ENCODE measurements around the gene HDGFL3. TPM values are rescaled to one million over a fixed set of nuclear protein-coding genes. Genes with fewer than 3 reads are reported as not detected.

Gene HDGFL3
- total and polyA plus RNA-seq, 4 donors = 64.2 to 195 (median 126) TPM

GRCh38 chr15:83082730-83083386 lies 124.8 kb downstream of the HDGFL3 start:
- Histone ChIP-seq H3K27me3 (ENCODE audit: control insufficient read depth, insufficient read depth, low read length) (peaks cover 3% of the 10 kb centered on the region), H3K27ac (ENCODE audit: low read depth, low read length) (no peak overlapping the region), H3K4me1 (ENCODE audit: control insufficient read depth, insufficient read depth, low read length) (no peaks in the 10 kb centered on the region), H3K4me3 (ENCODE audit: low read depth, low read length) (no peak overlapping the region), H3K9me3 (ENCODE audit: control insufficient read depth, insufficient read depth, low read length) (no peaks in the 10 kb centered on the region), H3K36me3 (ENCODE audit: control insufficient read depth, insufficient read depth, low read length) (no peaks in the 10 kb centered on the region)
- 85% methylated on average over 3 of the region's 5 CpGs for WGBS (ENCODE audit: insufficient coverage)
- DNase-seq (ENCODE audit: low read depth in 4 of 6, low spot score in 6 of 6) = no peak

- H3K36me3 ChIP-seq (ENCODE audit: control insufficient read depth, insufficient read depth, low read length) = no peaks in the 10 kb centered on the region
- 54% methylated on average over 2 of the region's 5 CpGs for WGBS (ENCODE audit: insufficient coverage)
- no peak for DNase-seq (ENCODE audit: low read depth in 4 of 6, low spot score in 6 of 6)
- H3K9me3 ChIP-seq (ENCODE audit: control insufficient read depth, insufficient read depth, low read length) = no peaks in the 10 kb centered on the region
- no peak overlapping the region for H3K4me3 ChIP-seq (ENCODE audit: low read depth, low read length)
- no peak overlapping the region for H3K27ac ChIP-seq (ENCODE audit: low read depth, low read length)
- peaks cover 3% of the 10 kb centered on the region for H3K27me3 ChIP-seq (ENCODE audit: control insufficient read depth, insufficient read depth, low read length)
- no peaks in the 10 kb centered on the region for H3K4me1 ChIP-seq (ENCODE audit: control insufficient read depth, insufficient read depth, low read length)
Measured at GRCh38 chr15:83081256-83082014, 126.2 kb downstream of the HDGFL3 start.

GRCh38 chr15:83078712-83079111 lies 128.9 kb downstream of the HDGFL3 start:
- no peak for DNase-seq (ENCODE audit: low read depth in 4 of 6, low spot score in 6 of 6)
- H3K36me3 ChIP-seq (ENCODE audit: control insufficient read depth, insufficient read depth, low read length) = no peaks in the 10 kb centered on the region
- peaks cover under 1% of the 10 kb centered on the region for H3K9me3 ChIP-seq (ENCODE audit: control insufficient read depth, insufficient read depth, low read length)
- H3K4me3 ChIP-seq (ENCODE audit: low read depth, low read length) = no peak overlapping the region
- H3K27ac ChIP-seq (ENCODE audit: low read depth, low read length) = no peak overlapping the region
- H3K4me1 ChIP-seq (ENCODE audit: control insufficient read depth, insufficient read depth, low read length) = no peaks in the 10 kb centered on the region
- peaks cover 3% of the 10 kb centered on the region for H3K27me3 ChIP-seq (ENCODE audit: control insufficient read depth, insufficient read depth, low read length)
- WGBS (ENCODE audit: insufficient coverage) = 48% methylated on average over 6 of the region's 7 CpGs

Other genes with a start within 250 kb of the HDGFL3 start
- 10 to 100 TPM; 26.8 to 35.5 TPM for gene RAMAC, start 221.6 kb downstream of the HDGFL3 start, total RNA-seq
- 10 to 100 TPM; 31.8 to 35.6 TPM for gene RAMAC, start 221.6 kb downstream of the HDGFL3 start, polyA plus RNA-seq (ENCODE audit: insufficient read length in 2 of 2)
- gene C15orf40, start 196.2 kb downstream of the HDGFL3 start, total RNA-seq = 10 to 100 TPM; 11.3 to 18.6 TPM
- gene C15orf40, start 196.2 kb downstream of the HDGFL3 start, polyA plus RNA-seq (ENCODE audit: insufficient read length in 2 of 2) = 10 to 100 TPM; 19.8 to 20.8 TPM
- gene BTBD1, start 140.6 kb downstream of the HDGFL3 start, total RNA-seq = 100 to 1,000 TPM in 1 of 2 donors, 10 to 100 TPM in 1; 74.6 to 149 TPM
- 10 to 100 TPM; 71.0 to 86.2 TPM for gene BTBD1, start 140.6 kb downstream of the HDGFL3 start, polyA plus RNA-seq (ENCODE audit: insufficient read length in 2 of 2)
- 10 to 100 TPM in 1 of 2 donors, 1 to 10 TPM in 1; 4.7 to 15.6 TPM for gene TM6SF1, start 100.2 kb downstream of the HDGFL3 start, total RNA-seq
- 10 to 100 TPM; 12.0 to 12.5 TPM for gene TM6SF1, start 100.2 kb downstream of the HDGFL3 start, polyA plus RNA-seq (ENCODE audit: insufficient read length in 2 of 2)
- under 1 TPM; 0.22 to 0.69 TPM for gene BNC1, start 76.8 kb upstream of the HDGFL3 start, total RNA-seq
- gene BNC1, start 76.8 kb upstream of the HDGFL3 start, polyA plus RNA-seq (ENCODE audit: insufficient read length in 2 of 2) = under 1 TPM; 0.15 to 0.17 TPM
- 100 to 1,000 TPM in 1 of 2 donors, 10 to 100 TPM in 1; 46.6 to 105 TPM for gene SH3GL3, start 239.5 kb upstream of the HDGFL3 start, total RNA-seq
- gene SH3GL3, start 239.5 kb upstream of the HDGFL3 start, polyA plus RNA-seq (ENCODE audit: insufficient read length in 2 of 2) = 10 to 100 TPM; 84.8 to 94.1 TPM

Data from spinal cord (tissue), 10 donors.